K562 (cell line): ENCODE results near the gene SDCCAG8.

Experiments
- CREB1 ChIP-seq, 2 experiments: sonication (generic) in 1 of 2; formaldehyde crosslinking in 1 of 2; IDR thresholded peaks; 2 replicates each; pipeline versions ENCODE4 v1.6.1 to v1.8.0; 2012 to 2022; ENCODE audit warnings: inconsistent platforms in 1 of 2, mild to moderate bottlenecking in 1 of 2, missing genetic modification reagents in 1 of 2, moderate library complexity in 1 of 2
- ELF1 ChIP-seq: fragments of 200-800 bp; sonication (Bioruptor generic); IDR thresholded peaks from 2 replicates; pipeline ENCODE4 v1.6.1; 2016; ENCODE audit warnings: missing genetic modification characterization, missing compliant biosample characterization
- EZH2 ChIP-seq: IDR thresholded peaks from 2 replicates; pipeline ENCODE4 v1.6.1; 2012; ENCODE audit warnings: low read depth, mild to moderate bottlenecking, inconsistent platforms, low read length, borderline replicate concordance
- HCFC1 ChIP-seq: IDR thresholded peaks from 2 replicates; pipeline ENCODE4 v1.6.1; 2012; ENCODE audit warnings: low read depth, low read length, improper control_type of control experiment
- POLR2A ChIP-seq: fragments of 450-650 bp; conservative IDR thresholded peaks from 2 replicates; pipeline ENCODE4 v1.6.1; 2016
- SRF ChIP-seq, 2 experiments: fragments of 250-450, 450-650 bp in 1 of 2; sonication (Bioruptor Pico) in 1 of 2; sonication (generic) in 1 of 2; formaldehyde crosslinking; IDR thresholded peaks; 2 replicates each; pipeline versions ENCODE4 v1.5.0 to v1.5.1; 2020 to 2022; ENCODE audit warnings: mild to moderate bottlenecking in 1 of 2, missing genetic modification reagents in 1 of 2
- SRSF1 ChIP-seq: fragments of 200-400 bp; formaldehyde crosslinking; IDR thresholded peaks from 2 replicates; pipeline ENCODE4 v1.6.1; 2017; ENCODE audit warnings: mild to moderate bottlenecking, low read depth, low read length, moderate library complexity
- TOE1 ChIP-seq, 2 experiments: fragments of 450-650 bp in 1 of 2; sonication (generic) in 1 of 2; formaldehyde crosslinking in 1 of 2; IDR thresholded peaks; 2 replicates each; pipeline versions ENCODE4 v1.7.1 to v1.8.0; 2016 to 2022; ENCODE audit warnings: borderline replicate concordance in 2 of 2, mild to moderate bottlenecking in 2 of 2, antibody characterized with exemption in 1 of 2, inconsistent platforms in 1 of 2, low read depth in 1 of 2, missing genetic modification reagents in 1 of 2, moderate library complexity in 1 of 2
- ZNF586 ChIP-seq: fragments of 450-650 bp; formaldehyde crosslinking; conservative IDR thresholded peaks from 2 replicates; pipeline ENCODE4 v1.4.0; 2020; ENCODE audit warnings: mild to moderate bottlenecking, moderate library complexity
- TF ChIP-seq, protein P1 (sequence below): sonication (generic); formaldehyde crosslinking; IDR thresholded peaks from 2 replicates; pipeline ENCODE4 v1.8.0; 2022; ENCODE audit warnings: mild to moderate bottlenecking, low read depth, missing genetic modification reagents
- TF ChIP-seq, protein P2 (sequence below): sonication (generic); formaldehyde crosslinking; IDR thresholded peaks from 2 replicates; pipeline ENCODE4 v1.8.0; 2023; ENCODE audit warnings: mild to moderate bottlenecking, missing genetic modification reagents
- TF ChIP-seq, protein P3 (sequence below), 3 experiments: IDR thresholded peaks in 2 of 3; conservative IDR thresholded peaks in 1 of 3; 2 replicates each; pipeline ENCODE4 v1.5.1; 2011 to 2012; ENCODE audit warnings: low read length in 3 of 3, mild to moderate bottlenecking in 3 of 3, control low read depth in 2 of 3, improper control_type of control experiment in 1 of 3, inconsistent platforms in 1 of 3, low read depth in 1 of 3, mixed read lengths in 1 of 3, moderate library complexity in 1 of 3; ENCODE audit not compliant: insufficient read depth in 2 of 3

DNA sequence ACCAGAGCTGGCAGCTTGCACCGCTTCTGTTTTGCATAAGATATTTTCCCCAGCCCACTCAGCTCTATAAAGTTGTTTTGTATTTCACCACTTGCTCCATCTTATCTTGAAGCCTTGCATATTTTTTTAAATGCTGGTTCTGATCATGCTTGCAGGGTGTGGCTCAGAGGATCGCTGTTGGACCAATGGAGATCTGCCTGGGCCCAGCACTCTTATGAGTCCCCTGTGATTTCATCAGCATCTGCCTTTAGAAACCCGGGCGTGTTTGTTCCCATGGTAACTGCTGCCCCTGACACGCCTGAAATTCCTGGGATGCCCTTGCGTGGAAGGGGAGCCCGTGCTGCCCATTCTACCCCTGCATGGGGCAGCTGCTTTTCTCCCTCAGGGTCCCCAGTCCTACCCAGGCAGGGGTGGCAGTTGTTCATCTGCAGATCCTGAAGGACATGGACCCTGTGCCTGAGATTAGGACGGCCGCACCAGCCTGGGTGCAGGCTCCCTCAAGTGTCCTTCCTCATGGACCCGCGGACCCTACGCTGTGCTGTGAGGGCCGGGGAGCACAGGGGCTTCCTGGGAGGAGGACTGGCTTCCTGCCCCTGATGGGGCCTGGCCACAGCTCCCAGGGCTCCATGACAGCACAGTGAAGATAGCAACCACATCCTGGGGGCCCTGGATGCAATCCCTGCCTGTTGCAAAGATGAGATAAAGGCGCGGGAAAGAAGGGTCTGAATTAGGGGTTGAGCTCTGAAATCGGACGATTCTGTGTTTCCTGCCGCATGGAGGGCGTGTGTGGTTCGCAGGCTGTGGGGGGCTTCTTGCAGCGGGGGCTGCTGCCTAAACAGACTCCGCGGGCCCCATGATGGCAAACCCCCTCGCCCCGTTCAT lies 226.5 kb downstream of the SDCCAG8 start:
- TF ChIP-seq, protein P1, sequence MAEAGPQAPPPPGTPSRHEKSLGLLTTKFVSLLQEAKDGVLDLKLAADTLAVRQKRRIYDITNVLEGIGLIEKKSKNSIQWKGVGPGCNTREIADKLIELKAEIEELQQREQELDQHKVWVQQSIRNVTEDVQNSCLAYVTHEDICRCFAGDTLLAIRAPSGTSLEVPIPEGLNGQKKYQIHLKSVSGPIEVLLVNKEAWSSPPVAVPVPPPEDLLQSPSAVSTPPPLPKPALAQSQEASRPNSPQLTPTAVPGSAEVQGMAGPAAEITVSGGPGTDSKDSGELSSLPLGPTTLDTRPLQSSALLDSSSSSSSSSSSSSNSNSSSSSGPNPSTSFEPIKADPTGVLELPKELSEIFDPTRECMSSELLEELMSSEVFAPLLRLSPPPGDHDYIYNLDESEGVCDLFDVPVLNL (CRISPR knock-in tag): no peak
- no peak for TF ChIP-seq ZNF586 (CRISPR knock-in tag)
- TF ChIP-seq, protein P2, sequence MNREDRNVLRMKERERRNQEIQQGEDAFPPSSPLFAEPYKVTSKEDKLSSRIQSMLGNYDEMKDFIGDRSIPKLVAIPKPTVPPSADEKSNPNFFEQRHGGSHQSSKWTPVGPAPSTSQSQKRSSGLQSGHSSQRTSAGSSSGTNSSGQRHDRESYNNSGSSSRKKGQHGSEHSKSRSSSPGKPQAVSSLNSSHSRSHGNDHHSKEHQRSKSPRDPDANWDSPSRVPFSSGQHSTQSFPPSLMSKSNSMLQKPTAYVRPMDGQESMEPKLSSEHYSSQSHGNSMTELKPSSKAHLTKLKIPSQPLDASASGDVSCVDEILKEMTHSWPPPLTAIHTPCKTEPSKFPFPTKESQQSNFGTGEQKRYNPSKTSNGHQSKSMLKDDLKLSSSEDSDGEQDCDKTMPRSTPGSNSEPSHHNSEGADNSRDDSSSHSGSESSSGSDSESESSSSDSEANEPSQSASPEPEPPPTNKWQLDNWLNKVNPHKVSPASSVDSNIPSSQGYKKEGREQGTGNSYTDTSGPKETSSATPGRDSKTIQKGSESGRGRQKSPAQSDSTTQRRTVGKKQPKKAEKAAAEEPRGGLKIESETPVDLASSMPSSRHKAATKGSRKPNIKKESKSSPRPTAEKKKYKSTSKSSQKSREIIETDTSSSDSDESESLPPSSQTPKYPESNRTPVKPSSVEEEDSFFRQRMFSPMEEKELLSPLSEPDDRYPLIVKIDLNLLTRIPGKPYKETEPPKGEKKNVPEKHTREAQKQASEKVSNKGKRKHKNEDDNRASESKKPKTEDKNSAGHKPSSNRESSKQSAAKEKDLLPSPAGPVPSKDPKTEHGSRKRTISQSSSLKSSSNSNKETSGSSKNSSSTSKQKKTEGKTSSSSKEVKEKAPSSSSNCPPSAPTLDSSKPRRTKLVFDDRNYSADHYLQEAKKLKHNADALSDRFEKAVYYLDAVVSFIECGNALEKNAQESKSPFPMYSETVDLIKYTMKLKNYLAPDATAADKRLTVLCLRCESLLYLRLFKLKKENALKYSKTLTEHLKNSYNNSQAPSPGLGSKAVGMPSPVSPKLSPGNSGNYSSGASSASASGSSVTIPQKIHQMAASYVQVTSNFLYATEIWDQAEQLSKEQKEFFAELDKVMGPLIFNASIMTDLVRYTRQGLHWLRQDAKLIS: no peak
- TF ChIP-seq POLR2A: no peak
- TF ChIP-seq, protein P3, sequence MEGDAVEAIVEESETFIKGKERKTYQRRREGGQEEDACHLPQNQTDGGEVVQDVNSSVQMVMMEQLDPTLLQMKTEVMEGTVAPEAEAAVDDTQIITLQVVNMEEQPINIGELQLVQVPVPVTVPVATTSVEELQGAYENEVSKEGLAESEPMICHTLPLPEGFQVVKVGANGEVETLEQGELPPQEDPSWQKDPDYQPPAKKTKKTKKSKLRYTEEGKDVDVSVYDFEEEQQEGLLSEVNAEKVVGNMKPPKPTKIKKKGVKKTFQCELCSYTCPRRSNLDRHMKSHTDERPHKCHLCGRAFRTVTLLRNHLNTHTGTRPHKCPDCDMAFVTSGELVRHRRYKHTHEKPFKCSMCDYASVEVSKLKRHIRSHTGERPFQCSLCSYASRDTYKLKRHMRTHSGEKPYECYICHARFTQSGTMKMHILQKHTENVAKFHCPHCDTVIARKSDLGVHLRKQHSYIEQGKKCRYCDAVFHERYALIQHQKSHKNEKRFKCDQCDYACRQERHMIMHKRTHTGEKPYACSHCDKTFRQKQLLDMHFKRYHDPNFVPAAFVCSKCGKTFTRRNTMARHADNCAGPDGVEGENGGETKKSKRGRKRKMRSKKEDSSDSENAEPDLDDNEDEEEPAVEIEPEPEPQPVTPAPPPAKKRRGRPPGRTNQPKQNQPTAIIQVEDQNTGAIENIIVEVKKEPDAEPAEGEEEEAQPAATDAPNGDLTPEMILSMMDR (IDR thresholded peaks at IDR 0.05 in 2 of 3, conservative IDR thresholded peaks at IDR 0.05 in 1 of 3; ENCODE audit: insufficient read depth in 2 of 3, low read depth in 1 of 3, low read length in 3 of 3): no peak
- no peak for TF ChIP-seq CREB1 (IDR thresholded peaks at IDR 0.05)
- TF ChIP-seq CREB1 (CRISPR knock-in tag; IDR thresholded peaks at IDR 0.05): no peak
- TF ChIP-seq SRF (CRISPR knock-in tag; IDR thresholded peaks at IDR 0.05): no peak
- no peak for TF ChIP-seq EZH2
- no peak for TF ChIP-seq SRSF1
- no peak for TF ChIP-seq HCFC1
- no peak for TF ChIP-seq TOE1 (IDR thresholded peaks at IDR 0.05; ENCODE audit: borderline replicate concordance)
- no peak for TF ChIP-seq TOE1 (CRISPR knock-in tag; IDR thresholded peaks at IDR 0.05; ENCODE audit: borderline replicate concordance, low read depth)
- TF ChIP-seq ELF1 (tag): no peak
